A549 (cell line): ENCODE measurements around the gene TOR1B. TPM values are rescaled to one million over a fixed set of nuclear protein-coding genes. Genes with fewer than 3 reads are reported as not detected.

Source experiments
- ATAC-seq, 2 experiments: fragments of 200-7000 bp in 1 of 2; fragments of >200 bp in 1 of 2; cut with Nextera tagmentation in 1 of 2; cut with Tn5 transposase in 1 of 2; 3 replicates each; pipeline versions ENCODE4 v1.8.0 to v1.9.1; 2018 to 2020; ENCODE audit warnings: mild to moderate bottlenecking in 1 of 2, moderate library complexity in 1 of 2
- CTCF ChIA-PET: fragments of 300-600 bp; sonication (Branson Sonifier 250); formaldehyde crosslinking; extraction: SDS; loops from one replicate; lab custom pipeline; 2021; ENCODE audit warnings: antibody characterized with exemption, inconsistent platforms; lab: Yijun Ruan, JAX
- POLR2A ChIA-PET: fragments of 350-600 bp; formaldehyde crosslinking; extraction: SDS; loops from one replicate; lab custom pipeline; 2021; ENCODE audit warnings: antibody characterized with exemption, inconsistent platforms; lab: Yijun Ruan, JAX
- DNase-seq, 2 experiments: peaks; one replicate each; pipeline versions ENCODE4 v3.0.0 to v3.0.0-alpha.2; 2011 to 2016; ENCODE audit warnings: low read depth in 1 of 2, low spot score in 1 of 2
- FAIRE-seq: peaks from 2 replicates; lab custom pipeline; 2011; peaks lifted over from hg19 to GRCh38; lab: Jason Lieb, UNC
- H3K27ac ChIP-seq, 2 experiments: fragments of >200 bp; sonication (Bioruptor Twin); formaldehyde crosslinking; 3 replicates each; pipeline ENCODE4 v1.5.1; 2016 to 2017
- H3K4me1 ChIP-seq: fragments of >200 bp; sonication (Bioruptor Twin); formaldehyde crosslinking; 3 replicates; pipeline ENCODE4 v1.6.1; 2016
- H3K4me2 ChIP-seq: fragments of >200 bp; sonication (Bioruptor Twin); formaldehyde crosslinking; 3 replicates; pipeline ENCODE4 v1.6.1; 2016
- H3K4me3 ChIP-seq: fragments of >200 bp; sonication (Bioruptor Twin); formaldehyde crosslinking; 3 replicates; pipeline ENCODE4 v1.5.1; 2016
- H3K9me3 ChIP-seq: fragments of >200 bp; sonication (Bioruptor Twin); formaldehyde crosslinking; 3 replicates; pipeline ENCODE4 v1.6.1; 2016
- ATOH8 ChIP-seq: fragments of 250-450 bp; sonication (Bioruptor Pico); IDR thresholded peaks from 2 replicates; pipeline ENCODE4 v1.5.0; 2020; ENCODE audit warnings: low read depth, mild to moderate bottlenecking, moderate library complexity
- BHLHE40 ChIP-seq: IDR thresholded peaks from 2 replicates; pipeline ENCODE4 v1.6.1; 2012; ENCODE audit warnings: low read depth, low read length, inconsistent platforms
- CEBPB ChIP-seq, 2 experiments: fragments of >200 bp in 1 of 2; sonication (Bioruptor Twin) in 1 of 2; formaldehyde crosslinking in 1 of 2; IDR thresholded peaks; 2 replicates each; pipeline ENCODE4 v1.6.1; 2012 to 2016
- CHD4 ChIP-seq: fragments of 200-600 bp; sonication (generic); IDR thresholded peaks from 2 replicates; pipeline ENCODE4 v1.6.1; 2016; ENCODE audit warnings: antibody characterized with exemption, mild to moderate bottlenecking, borderline replicate concordance
- EP300 ChIP-seq, 2 experiments: fragments of >200 bp; sonication (Bioruptor Twin); formaldehyde crosslinking; IDR thresholded peaks; 2 replicates in 1 of 2; 3 replicates in 1 of 2; pipeline ENCODE4 v1.6.1; 2016 to 2017
- ESRRA ChIP-seq: fragments of 150-350 bp; IDR thresholded peaks from 2 replicates; pipeline ENCODE4 v1.6.1; 2014; ENCODE audit warnings: mild to moderate bottlenecking, low read length, borderline replicate concordance
- FOSB ChIP-seq: fragments of 250-450 bp; sonication (Bioruptor Pico); IDR thresholded peaks from 2 replicates; pipeline ENCODE4 v1.5.0; 2020; ENCODE audit warnings: mild to moderate bottlenecking, moderate library complexity
- FOXS1 ChIP-seq: fragments of 250-450 bp; sonication (Bioruptor Pico); IDR thresholded peaks from 2 replicates; pipeline ENCODE4 v1.5.0; 2020; ENCODE audit warnings: mild to moderate bottlenecking, moderate library complexity
- HOXA7 ChIP-seq: fragments of 250-450 bp; sonication (Bioruptor Pico); IDR thresholded peaks from 2 replicates; pipeline ENCODE4 v1.5.0; 2020; ENCODE audit warnings: mild to moderate bottlenecking, moderate library complexity
- KDM5A ChIP-seq: fragments of 200-600 bp; sonication (generic); IDR thresholded peaks from 2 replicates; pipeline ENCODE4 v1.6.1; 2016; ENCODE audit warnings: antibody characterized with exemption, mild to moderate bottlenecking
- NFE2L2 ChIP-seq: fragments of 150-350 bp; conservative IDR thresholded peaks from 2 replicates; pipeline ENCODE4 v1.6.1; 2014; ENCODE audit warnings: low read length
- PBX3 ChIP-seq: IDR thresholded peaks from 2 replicates; pipeline ENCODE4 v1.6.1; 2012
- RCOR1 ChIP-seq: fragments of 150-350 bp; IDR thresholded peaks from 2 replicates; pipeline ENCODE4 v1.6.1; 2014; ENCODE audit warnings: antibody characterized with exemption, low read length, low read depth
- REST ChIP-seq: fragments of 200-600 bp; sonication (generic); IDR thresholded peaks from 2 replicates; pipeline ENCODE4 v1.6.1; 2016; ENCODE audit warnings: antibody characterized with exemption, mild to moderate bottlenecking, moderate library complexity
- RNF2 ChIP-seq: fragments of 200-600 bp; sonication (generic); IDR thresholded peaks from 2 replicates; pipeline ENCODE4 v1.6.1; 2016; ENCODE audit warnings: low read depth, mild to moderate bottlenecking, antibody characterized with exemption, moderate library complexity, borderline replicate concordance
- SREBF2 ChIP-seq: fragments of 450-650 bp; IDR thresholded peaks from 2 replicates; pipeline ENCODE4 v1.6.1; 2014; ENCODE audit warnings: mild to moderate bottlenecking, moderate library complexity
- TP53 ChIP-seq: fragments of 250-450 bp; sonication (Bioruptor Pico); IDR thresholded peaks from 2 replicates; pipeline ENCODE4 v1.5.0; 2021; ENCODE audit warnings: mild to moderate bottlenecking, moderate library complexity
- USF2 ChIP-seq: fragments of 450-650 bp; IDR thresholded peaks from 2 replicates; pipeline ENCODE4 v1.6.1; 2014; ENCODE audit warnings: antibody characterized with exemption
- ZSCAN20 ChIP-seq: fragments of 250-450 bp; sonication (Bioruptor Pico); IDR thresholded peaks from 2 replicates; pipeline ENCODE4 v1.8.0; 2022; ENCODE audit warnings: mild to moderate bottlenecking, moderate library complexity
- WGBS: methylation state at CpG from one replicate; pipeline ENCODE4 v1.1.6; 2017; ENCODE audit errors: missing lambda C conversion rate; 5-methylcytosine and 5-hydroxymethylcytosine counted together
- polyA plus RNA-seq, 4 experiments: library from polyadenylated mRNA; depleted of rRNA in 3 of 4; stranded (reverse); fragments of >200 nt; fragmentation: RNase III in 1 of 4; extraction: RNeasy Plus Mini Kit Qiagen cat#74134 plus additional on column Dnase treatment in 1 of 4; gene quantifications; 2 replicates in 3 of 4; 3 replicates in 1 of 4; pipeline ENCODE4 v1.2.3, GENCODE V29; 2011 to 2017
- TF ChIP-seq, protein P1 (sequence below): fragments of 150-350 bp; IDR thresholded peaks from 2 replicates; pipeline ENCODE4 v1.6.1; 2014; ENCODE audit warnings: low read depth, mild to moderate bottlenecking, low read length

Gene TOR1B
- polyA plus RNA-seq, 2 of the 4 experiments (the other 2 are of a cell fraction), result 24.9 to 32.4 TPM

DNA sequence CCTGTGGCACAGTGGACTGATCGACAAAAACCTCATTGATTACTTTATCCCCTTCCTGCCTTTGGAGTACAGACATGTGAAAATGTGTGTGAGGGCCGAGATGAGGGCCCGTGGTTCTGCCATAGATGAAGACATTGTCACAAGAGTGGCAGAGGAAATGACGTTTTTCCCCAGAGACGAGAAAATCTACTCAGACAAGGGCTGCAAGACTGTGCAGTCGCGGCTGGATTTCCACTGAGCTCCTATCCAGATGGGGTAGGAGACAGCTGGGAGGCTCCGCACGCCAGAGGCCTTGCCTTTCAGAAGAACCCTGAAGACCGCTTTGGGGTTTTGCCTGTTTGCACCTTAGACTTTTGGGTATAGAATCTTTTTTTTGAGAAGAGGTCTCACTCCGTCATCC is 6.4 kb downstream of the TOR1B start:
- no peak for FAIRE-seq
- TF ChIP-seq ATOH8 (no peak), NFE2L2 (no peak), REST (no peak), PBX3 (no peak), BHLHE40 (no peak), ESRRA (no peak), USF2 (no peak), SREBF2 (no peak), FOSB (no peak), RCOR1 (no peak), ZSCAN20 (CRISPR knock-in tag) (no peak), CHD4 (no peak), EP300 (IDR thresholded peaks at IDR 0.05) (no peak), HOXA7 (CRISPR knock-in tag) (no peak), CEBPB (IDR thresholded peaks at IDR 0.05) (no peak), KDM5A (no peak), RNF2 (no peak), FOXS1 (CRISPR knock-in tag) (no peak)
- TF ChIP-seq, protein P1, sequence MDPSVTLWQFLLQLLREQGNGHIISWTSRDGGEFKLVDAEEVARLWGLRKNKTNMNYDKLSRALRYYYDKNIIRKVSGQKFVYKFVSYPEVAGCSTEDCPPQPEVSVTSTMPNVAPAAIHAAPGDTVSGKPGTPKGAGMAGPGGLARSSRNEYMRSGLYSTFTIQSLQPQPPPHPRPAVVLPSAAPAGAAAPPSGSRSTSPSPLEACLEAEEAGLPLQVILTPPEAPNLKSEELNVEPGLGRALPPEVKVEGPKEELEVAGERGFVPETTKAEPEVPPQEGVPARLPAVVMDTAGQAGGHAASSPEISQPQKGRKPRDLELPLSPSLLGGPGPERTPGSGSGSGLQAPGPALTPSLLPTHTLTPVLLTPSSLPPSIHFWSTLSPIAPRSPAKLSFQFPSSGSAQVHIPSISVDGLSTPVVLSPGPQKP, result no peak
- TF ChIP-seq, all 56 proteins: peak for 0
- CTCF ChIA-PET, result interaction anchor here (0.6 to 1.3 kb wide), 5 partner anchors 19 to 122 kb away, joined by 3 to 6 read pairs (median 3); no protein-coding TSS in a partner anchor
- Histone ChIP-seq H3K9me3 (no peaks in the 10 kb centered on the region), H3K4me1 (peaks cover 18% of the 10 kb centered on the region), H3K27ac (no peak overlapping the region), H3K4me2 (no peak overlapping the region), H3K4me3 (no peak overlapping the region)
- 89% methylated on average over 11 of the region's 11 CpGs for WGBS
- DNase-seq, result no peak
- ATAC-seq, result no peak; a peak in 1 of 6 replicates
- POLR2A ChIA-PET, result interaction anchor here (1.4 kb wide), 1 partner anchor 10 kb away, joined by 5 read pairs; no protein-coding TSS in a partner anchor

GRCh38 chr9:129810116-129810515 is 7.1 kb downstream of the TOR1B start:
- Histone ChIP-seq H3K4me3 (no peak overlapping the region), H3K4me1 (peaks cover 18% of the 10 kb centered on the region), H3K9me3 (no peaks in the 10 kb centered on the region), H3K27ac (no peak overlapping the region), H3K4me2 (no peak overlapping the region)
- 91% methylated on average over 11 of the region's 11 CpGs for WGBS
- ATAC-seq, result peak in 1 of 2 experiments; percentile 8; a peak in 3 of 6 replicates
- CTCF ChIA-PET, result interaction anchor here (1.1 to 2.1 kb wide), 4 partner anchors 20 to 88 kb away, joined by 3 to 8 read pairs (median 5); no protein-coding TSS in a partner anchor
- DNase-seq, result no peak
- no peak for FAIRE-seq
- POLR2A ChIA-PET, result interaction anchor here (1.4 kb wide), 1 partner anchor 9 kb away, joined by 5 read pairs; no protein-coding TSS in a partner anchor
- no peak for TF ChIP-seq TP53 (CRISPR knock-in tag)
